Measurements from ENCODE around the gene KIF1C.

The KIF1C gene

GRCh38 chr17:5031365-5032082 lies 33.8 kb downstream of the KIF1C start (continued):
- no peak for TF ChIP-seq PRDM4 (tag by site-specific recombination; IDR thresholded peaks at IDR 0.05)
- no peak for TF ChIP-seq YY2 (tag by site-specific recombination; IDR thresholded peaks at IDR 0.05)
- TF ChIP-seq ZNF146 (tag by site-specific recombination; IDR thresholded peaks at IDR 0.05) = no peak
- TF ChIP-seq ZNF157 (tag by site-specific recombination; IDR thresholded peaks at IDR 0.05) = no peak
- no peak for TF ChIP-seq SP3 (tag by site-specific recombination; IDR thresholded peaks at IDR 0.05)

DNA sequence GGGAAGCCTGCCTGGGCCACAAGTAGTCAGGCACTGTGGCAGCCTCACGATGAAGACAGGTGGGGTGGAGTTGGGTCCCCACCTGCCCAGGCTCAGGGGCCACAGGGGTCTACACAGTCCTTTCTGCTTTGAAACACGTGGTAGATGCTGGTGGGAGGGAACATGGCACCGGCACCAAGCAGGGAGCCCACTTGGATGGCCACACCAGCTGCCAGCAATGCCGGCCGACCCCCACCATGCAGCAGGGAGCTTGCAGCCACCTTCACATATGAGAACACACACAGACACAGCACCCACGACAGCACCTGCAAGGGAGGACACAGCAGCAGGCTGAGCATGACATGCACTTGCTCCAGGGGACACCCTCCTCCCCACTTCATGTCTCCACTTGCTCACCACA lies 35.1 kb downstream of the KIF1C start:
- Histone ChIP-seq H3K4me1 (ENCODE audit: control insufficient read depth, insufficient read depth, low read length) (0 out of 2 replicates have a peak, but pooled peaks cover 2% of the 10 kb centered on the region), H3K9me3 (ENCODE audit: control insufficient read depth, insufficient read depth, low read depth, low read length) (no peaks in the 10 kb centered on the region), H3K27ac (ENCODE audit: extremely low read depth, low read depth, low read length) (no peak overlapping the region), H3K4me3 (ENCODE audit: low read depth, low read length) (no peak overlapping the region), H3K36me3 (ENCODE audit: control insufficient read depth in 2 of 2, insufficient read depth in 1 of 2, low read length in 2 of 2) (no peaks in the 10 kb centered on the region)
- CTCF ChIA-PET = interaction anchor here (1.2 to 1.5 kb wide), 3 partner anchors 10 to 29 kb away, joined by 3 read pairs; no protein-coding TSS in a partner anchor
- TF ChIP-seq GLIS2 (tag by site-specific recombination; IDR thresholded peaks at IDR 0.05) (0 out of 2 replicates have a peak, but pooled peaks have one; percentile 17), ZIC2 (tag by site-specific recombination; IDR thresholded peaks at IDR 0.05) (0 out of 2 replicates have a peak, but pooled peaks have one; percentile 7), ZNF792 (tag by site-specific recombination; IDR thresholded peaks at IDR 0.05) (no peak)
- POLR2A ChIA-PET = no interaction called here

DNA sequence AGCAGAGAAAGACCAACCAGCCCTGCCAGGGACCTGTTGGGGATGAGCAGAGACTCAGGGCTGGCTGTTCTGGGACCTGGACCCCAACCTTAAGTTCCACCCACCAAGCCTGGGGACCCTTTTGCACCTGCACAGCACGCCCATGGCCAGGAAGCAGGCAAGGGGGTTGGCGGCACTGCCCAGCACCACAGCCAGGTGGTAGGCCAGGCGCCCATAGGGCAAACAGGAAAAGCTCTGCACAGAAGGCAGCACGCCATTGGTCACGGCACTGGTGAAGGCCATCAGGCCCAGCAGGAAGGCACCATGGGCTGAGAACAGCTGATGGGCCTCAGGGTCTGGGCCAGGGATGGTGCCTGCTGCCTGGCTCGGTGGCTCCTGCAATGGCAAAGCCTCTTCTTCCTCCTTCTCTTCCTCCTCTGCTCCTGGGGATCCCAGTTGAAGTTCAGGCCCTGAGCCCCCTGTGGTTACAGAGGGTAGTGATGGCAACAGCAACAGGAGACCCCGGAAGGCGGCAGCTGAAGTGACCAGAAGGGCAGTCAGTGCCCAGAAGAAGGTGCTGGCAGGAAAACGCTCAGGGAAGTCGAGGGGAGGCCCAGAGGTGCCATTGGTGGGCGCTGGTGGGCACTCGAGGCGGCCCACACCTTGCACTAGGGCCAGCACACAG lies 35.7 kb downstream of the KIF1C start:
- H3K36me3 ChIP-seq (ENCODE audit: control insufficient read depth in 2 of 2, insufficient read depth in 1 of 2, low read length in 2 of 2) = no peaks in the 10 kb centered on the region
- POLR2A ChIA-PET = no interaction called here
- H3K9me3 ChIP-seq (ENCODE audit: control insufficient read depth, insufficient read depth, low read depth, low read length) = no peaks in the 10 kb centered on the region
- CTCF ChIA-PET = no interaction called here
- TF ChIP-seq ZNF248 (tag by site-specific recombination; IDR thresholded peaks at IDR 0.05) (no peak), PBX3 (CRISPR knock-in tag; IDR thresholded peaks at IDR 0.05) (no peak), KLF17 (tag by site-specific recombination; IDR thresholded peaks at IDR 0.05) (no peak), ZNF571 (tag by site-specific recombination; IDR thresholded peaks at IDR 0.05) (no peak), ZNF530 (tag by site-specific recombination; IDR thresholded peaks at IDR 0.05; ENCODE audit: low read depth) (no peak)
- no peak overlapping the region for H3K4me3 ChIP-seq (ENCODE audit: low read depth, low read length)
- no peak overlapping the region for H3K27ac ChIP-seq (ENCODE audit: extremely low read depth, low read depth, low read length)
- 0 out of 2 replicates have a peak, but pooled peaks cover 2% of the 10 kb centered on the region for H3K4me1 ChIP-seq (ENCODE audit: control insufficient read depth, insufficient read depth, low read length)

DNA sequence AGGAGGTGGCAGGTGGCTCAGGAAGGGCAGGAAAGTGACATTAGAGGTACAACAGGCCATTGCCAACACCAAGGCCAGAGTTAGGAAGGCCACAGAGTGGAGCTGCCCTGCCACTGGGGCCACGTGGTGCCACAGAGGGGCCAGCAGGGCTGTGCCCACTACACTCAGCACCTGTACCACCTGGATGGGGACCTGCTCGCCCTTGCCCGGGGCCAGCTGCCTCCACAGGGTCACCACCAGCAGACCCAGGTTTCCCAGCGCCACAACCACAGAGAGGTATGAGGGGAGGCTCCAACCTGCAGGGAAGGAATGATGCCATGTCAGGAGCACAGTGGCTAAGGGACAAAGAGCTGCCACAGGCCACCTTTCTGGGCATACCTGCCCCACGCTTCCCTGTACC lies 36.3 kb downstream of the KIF1C start:
- POLR2A ChIA-PET = no interaction called here
- Histone ChIP-seq H3K4me1 (ENCODE audit: control insufficient read depth, insufficient read depth, low read length) (0 out of 2 replicates have a peak, but pooled peaks cover 2% of the 10 kb centered on the region), H3K36me3 (ENCODE audit: control insufficient read depth in 2 of 2, insufficient read depth in 1 of 2, low read length in 2 of 2) (no peaks in the 10 kb centered on the region), H3K4me3 (ENCODE audit: low read depth, low read length) (no peak overlapping the region), H3K9me3 (ENCODE audit: control insufficient read depth, insufficient read depth, low read depth, low read length) (no peaks in the 10 kb centered on the region), H3K27ac (ENCODE audit: extremely low read depth, low read depth, low read length) (no peak overlapping the region)
- CTCF ChIA-PET = interaction anchor here (0.6 kb wide), 1 partner anchor 294 kb away, joined by 3 read pairs; the partner anchor contains the start of genes CXCL16 and ZMYND15
- TF ChIP-seq ZNF341 (tag by site-specific recombination; IDR thresholded peaks at IDR 0.05; ENCODE audit: low read depth) (no peak), ZNF791 (tag by site-specific recombination; IDR thresholded peaks at IDR 0.05) (no peak), ZNF514 (tag by site-specific recombination; IDR thresholded peaks at IDR 0.05) (no peak), ZNF239 (tag by site-specific recombination; IDR thresholded peaks at IDR 0.05) (no peak), AEBP2 (tag by site-specific recombination; IDR thresholded peaks at IDR 0.05; ENCODE audit: borderline replicate concordance) (no peak), ZBTB21 (tag by site-specific recombination; IDR thresholded peaks at IDR 0.05) (no peak), ZNF248 (tag by site-specific recombination; IDR thresholded peaks at IDR 0.05) (no peak)
- TF ChIP-seq, protein P1, sequence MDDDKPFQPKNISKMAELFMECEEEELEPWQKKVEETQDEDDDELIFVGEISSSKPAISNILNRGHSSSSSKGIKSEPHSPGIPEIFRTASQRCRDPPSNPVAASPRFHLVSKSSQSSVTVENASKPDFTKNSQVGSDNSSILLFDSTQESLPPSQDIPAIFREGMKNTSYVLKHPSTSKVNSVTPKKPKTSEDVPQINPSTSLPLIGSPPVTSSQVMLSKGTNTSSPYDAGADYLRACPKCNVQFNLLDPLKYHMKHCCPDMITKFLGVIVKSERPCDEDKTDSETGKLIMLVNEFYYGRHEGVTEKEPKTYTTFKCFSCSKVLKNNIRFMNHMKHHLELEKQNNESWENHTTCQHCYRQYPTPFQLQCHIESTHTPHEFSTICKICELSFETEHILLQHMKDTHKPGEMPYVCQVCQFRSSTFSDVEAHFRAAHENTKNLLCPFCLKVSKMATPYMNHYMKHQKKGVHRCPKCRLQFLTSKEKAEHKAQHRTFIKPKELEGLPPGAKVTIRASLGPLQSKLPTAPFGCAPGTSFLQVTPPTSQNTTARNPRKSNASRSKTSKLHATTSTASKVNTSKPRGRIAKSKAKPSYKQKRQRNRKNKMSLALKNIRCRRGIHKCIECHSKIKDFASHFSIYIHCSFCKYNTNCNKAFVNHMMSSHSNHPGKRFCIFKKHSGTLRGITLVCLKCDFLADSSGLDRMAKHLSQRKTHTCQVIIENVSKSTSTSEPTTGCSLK (tag by site-specific recombination; IDR thresholded peaks at IDR 0.05) = no peak
